HepG2 (cell line): ENCODE data around the gene TBC1D16. TPM values are rescaled to one million over a fixed set of nuclear protein-coding genes. Genes with fewer than 3 reads are reported as not detected.

ENCODE experiments used
- AKAP8 ChIP-seq: sonication (generic); formaldehyde crosslinking; IDR thresholded peaks from 2 replicates; pipeline ENCODE4 v1.5.1; 2020; ENCODE audit warnings: mild to moderate bottlenecking, missing genetic modification reagents
- CAMTA2 ChIP-seq: sonication (generic); formaldehyde crosslinking; IDR thresholded peaks from 2 replicates; pipeline ENCODE4 v1.4.0; 2020; ENCODE audit warnings: mild to moderate bottlenecking, missing genetic modification reagents, borderline replicate concordance
- CC2D1A ChIP-seq: sonication (generic); formaldehyde crosslinking; IDR thresholded peaks from 2 replicates; pipeline ENCODE4 v1.8.1; 2023; ENCODE audit warnings: mild to moderate bottlenecking, missing genetic modification reagents
- FIP1L1 ChIP-seq: fragments of 200-400 bp; formaldehyde crosslinking; IDR thresholded peaks from 2 replicates; pipeline ENCODE4 v1.6.1; 2018; ENCODE audit warnings: low read depth, mild to moderate bottlenecking, low read length, moderate library complexity, borderline replicate concordance; ENCODE audit not compliant: insufficient read depth
- HMG20A ChIP-seq: IDR thresholded peaks from 2 replicates; pipeline ENCODE4 v1.6.1; 2016; ENCODE audit warnings: borderline replicate concordance
- HOXD1 ChIP-seq: sonication (generic); formaldehyde crosslinking; IDR thresholded peaks from 2 replicates; pipeline ENCODE4 v1.5.0; 2020; ENCODE audit warnings: missing genetic modification reagents
- KDM5A ChIP-seq: fragments of 200-600 bp; sonication (generic); IDR thresholded peaks from 2 replicates; pipeline ENCODE4 v1.7.0; 2018; ENCODE audit warnings: antibody characterized with exemption, mild to moderate bottlenecking, low read length, borderline replicate concordance
- KLF15 ChIP-seq: sonication (generic); formaldehyde crosslinking; IDR thresholded peaks from 2 replicates; pipeline ENCODE4 v1.8.1; 2023; ENCODE audit warnings: borderline replicate concordance, mild to moderate bottlenecking, inconsistent platforms, missing genetic modification reagents, mixed read lengths
- MXI1 ChIP-seq: IDR thresholded peaks from 3 replicates; pipeline ENCODE4 v1.6.1; 2012; ENCODE audit warnings: low read depth, low read length, inconsistent platforms, borderline replicate concordance
- NFIB ChIP-seq: sonication (generic); formaldehyde crosslinking; IDR thresholded peaks from 2 replicates; pipeline ENCODE4 v1.9.0; 2021; ENCODE audit warnings: missing genetic modification reagents, mild to moderate bottlenecking, borderline replicate concordance
- NR2C2 ChIP-seq: sonication (generic); formaldehyde crosslinking; IDR thresholded peaks from 2 replicates; pipeline ENCODE4 v1.4.0; 2020; ENCODE audit warnings: missing genetic modification reagents, mild to moderate bottlenecking, moderate library complexity, borderline replicate concordance
- NRL ChIP-seq: sonication (generic); formaldehyde crosslinking; IDR thresholded peaks from 2 replicates; pipeline ENCODE4 v1.5.0; 2020; ENCODE audit warnings: missing genetic modification reagents, mild to moderate bottlenecking, moderate library complexity, borderline replicate concordance
- PHF8 ChIP-seq: sonication (generic); formaldehyde crosslinking; IDR thresholded peaks from 2 replicates; pipeline ENCODE4 v1.5.0; 2020; ENCODE audit warnings: missing genetic modification reagents
- RXRB ChIP-seq: IDR thresholded peaks from 2 replicates; pipeline ENCODE4 v1.6.1; 2016; ENCODE audit warnings: borderline replicate concordance, missing genetic modification reagents, missing compliant biosample characterization
- SOX5 ChIP-seq: IDR thresholded peaks from 2 replicates; pipeline ENCODE4 v1.6.1; 2016; ENCODE audit warnings: borderline replicate concordance
- SP4 ChIP-seq: sonication (generic); formaldehyde crosslinking; IDR thresholded peaks from 2 replicates; pipeline ENCODE4 v1.8.1; 2023; ENCODE audit warnings: mild to moderate bottlenecking, missing genetic modification reagents
- SYNCRIP ChIP-seq: fragments of 200-400 bp; formaldehyde crosslinking; IDR thresholded peaks from 2 replicates; pipeline ENCODE4 v1.6.1; 2018; ENCODE audit warnings: mild to moderate bottlenecking, low read depth, low read length; ENCODE audit not compliant: insufficient read depth
- ZNF251 ChIP-seq: sonication (generic); formaldehyde crosslinking; IDR thresholded peaks from 2 replicates; pipeline ENCODE4 v1.9.0; 2021; ENCODE audit warnings: mild to moderate bottlenecking, missing genetic modification reagents
- ZNF329 ChIP-seq: sonication (generic); formaldehyde crosslinking; IDR thresholded peaks from 2 replicates; pipeline ENCODE4 v1.9.0; 2021; ENCODE audit warnings: low read depth, mild to moderate bottlenecking, missing genetic modification reagents
- ZNF44 ChIP-seq: sonication (generic); formaldehyde crosslinking; IDR thresholded peaks from 2 replicates; pipeline ENCODE4 v1.5.1; 2020; ENCODE audit warnings: mild to moderate bottlenecking, missing genetic modification reagents
- ZNF547 ChIP-seq: sonication (generic); formaldehyde crosslinking; IDR thresholded peaks from 2 replicates; pipeline ENCODE4 v1.5.1; 2020; ENCODE audit warnings: mild to moderate bottlenecking, missing genetic modification reagents
- ZNF577 ChIP-seq: sonication (generic); formaldehyde crosslinking; IDR thresholded peaks from 2 replicates; pipeline ENCODE4 v1.4.0; 2020; ENCODE audit warnings: mild to moderate bottlenecking, low read depth, missing genetic modification reagents, borderline replicate concordance
- ZNF841 ChIP-seq: sonication (generic); formaldehyde crosslinking; IDR thresholded peaks from 2 replicates; pipeline ENCODE4 v1.8.1; 2023; ENCODE audit warnings: missing genetic modification reagents, borderline replicate concordance
- polyA plus RNA-seq, 8 experiments: library from polyadenylated mRNA; depleted of rRNA in 3 of 8; stranded (reverse) in 7 of 8; unstranded in 1 of 8; fragments of >200 nt; fragmentation: Illumina TruSeq in 4 of 8; extraction: Trizol in 4 of 8; gene quantifications; 2 replicates each; pipeline versions ENCODE4 v1.2.1 to v1.2.3, GENCODE V29; 2011 to 2016; ENCODE audit warnings: low read depth in 4 of 8, missing spikeins in 1 of 8, mixed read lengths in 1 of 8; ENCODE audit not compliant: insufficient read depth in 1 of 8
- total RNA-seq, 5 experiments: library from RNA; depleted of rRNA; stranded (reverse); fragments of >200 nt; fragmentation: Illumina TruSeq; extraction: Trizol; gene quantifications; 2 replicates each; pipeline ENCODE4 v1.2.3, GENCODE V29; 2016; ENCODE audit warnings: low read depth in 1 of 5
- TF ChIP-seq, protein P1 (sequence below): sonication (generic); formaldehyde crosslinking; IDR thresholded peaks from 2 replicates; pipeline ENCODE4 v1.4.0; 2020; ENCODE audit warnings: low read depth, mild to moderate bottlenecking, missing genetic modification reagents
- TF ChIP-seq, protein P2 (sequence below): IDR thresholded peaks from 2 replicates; pipeline ENCODE4 v1.6.1; 2016; ENCODE audit warnings: missing compliant biosample characterization, missing genetic modification reagents, borderline replicate concordance
- TF ChIP-seq, protein P3 (sequence below): sonication (generic); formaldehyde crosslinking; IDR thresholded peaks from 2 replicates; pipeline ENCODE4 v1.5.0; 2020; ENCODE audit warnings: missing genetic modification reagents

Gene TBC1D16
- total and polyA plus RNA-seq, 2 of the 13 experiments (the other 11 are each of a cell fraction or from before 2014, with no cell fraction given), result 14.9 to 24.9 TPM

DNA sequence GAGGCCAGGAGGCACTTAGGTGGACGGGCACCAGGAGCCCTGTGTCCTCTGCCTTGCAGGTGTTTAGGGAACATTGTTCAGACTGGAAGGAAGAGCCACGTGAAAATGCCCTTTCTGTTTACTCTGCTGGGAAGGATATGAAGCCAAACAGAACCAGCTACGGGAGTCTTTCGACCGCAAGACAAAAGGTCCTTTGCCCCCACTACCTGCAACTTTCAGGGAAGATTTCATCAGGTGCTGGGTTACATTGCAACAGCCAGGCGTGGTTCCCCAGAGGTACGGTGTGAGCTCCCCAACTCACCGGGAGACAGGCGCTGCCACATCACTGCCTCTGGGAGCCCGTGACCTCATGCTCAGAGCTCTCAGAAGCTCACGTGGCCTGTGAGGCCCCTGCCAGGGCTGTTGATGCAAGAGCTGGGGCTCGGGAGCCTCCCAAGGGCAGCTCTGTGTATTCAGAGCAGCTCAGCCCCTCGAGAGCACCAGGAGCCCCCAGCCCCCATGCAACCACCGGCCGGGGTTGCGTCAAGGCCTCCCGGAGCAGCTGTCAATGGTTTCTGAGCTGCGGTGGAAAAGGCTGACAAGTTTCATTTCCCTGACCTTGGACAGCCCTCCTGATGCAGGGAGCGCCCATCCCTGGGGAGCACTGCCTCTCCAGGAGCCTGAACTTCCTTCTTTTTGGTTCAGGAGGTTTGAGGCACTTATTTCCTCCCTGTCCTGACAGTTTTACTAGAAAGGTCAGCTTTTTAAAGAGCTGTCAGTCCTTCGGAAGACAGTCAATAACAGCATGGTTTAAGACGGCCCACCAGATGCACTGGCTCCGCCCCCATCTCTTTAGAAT, 42.1 kb downstream of the TBC1D16 start (continued):
- TF ChIP-seq FIP1L1 (no peak), KDM5A (no peak), HMG20A (CRISPR knock-in tag) (peak; percentile 90), MXI1 (peak; percentile 94), NRL (CRISPR knock-in tag) (peak; percentile 93), ZNF251 (no peak), NR2C2 (CRISPR knock-in tag) (peak; percentile 94), ZNF329 (peak; percentile 85; the same call in 1 of the 2 replicates), CC2D1A (CRISPR knock-in tag) (0 out of 2 replicates have a peak, but pooled peaks have one; percentile 20), ZNF841 (CRISPR knock-in tag) (no peak), SYNCRIP (no peak), HOXD1 (peak; percentile 86), RXRB (CRISPR knock-in tag) (peak; percentile 97), SP4 (CRISPR knock-in tag) (no peak; the same call in none of the 2 replicates), NFIB (CRISPR knock-in tag) (no peak), ZNF547 (CRISPR knock-in tag) (peak; percentile 83; the same call in 1 of the 2 replicates), AKAP8 (CRISPR knock-in tag) (peak; percentile 95), KLF15 (CRISPR knock-in tag) (0 out of 2 replicates have a peak, but pooled peaks have one; percentile 58), ZNF577 (CRISPR knock-in tag) (no peak), SOX5 (CRISPR knock-in tag) (peak; percentile 97), ZNF44 (CRISPR knock-in tag) (no peak; the same call in 1 of the 2 replicates), PHF8 (CRISPR knock-in tag) (peak; percentile 62), CAMTA2 (CRISPR knock-in tag) (no peak)
- TF ChIP-seq, protein P1, sequence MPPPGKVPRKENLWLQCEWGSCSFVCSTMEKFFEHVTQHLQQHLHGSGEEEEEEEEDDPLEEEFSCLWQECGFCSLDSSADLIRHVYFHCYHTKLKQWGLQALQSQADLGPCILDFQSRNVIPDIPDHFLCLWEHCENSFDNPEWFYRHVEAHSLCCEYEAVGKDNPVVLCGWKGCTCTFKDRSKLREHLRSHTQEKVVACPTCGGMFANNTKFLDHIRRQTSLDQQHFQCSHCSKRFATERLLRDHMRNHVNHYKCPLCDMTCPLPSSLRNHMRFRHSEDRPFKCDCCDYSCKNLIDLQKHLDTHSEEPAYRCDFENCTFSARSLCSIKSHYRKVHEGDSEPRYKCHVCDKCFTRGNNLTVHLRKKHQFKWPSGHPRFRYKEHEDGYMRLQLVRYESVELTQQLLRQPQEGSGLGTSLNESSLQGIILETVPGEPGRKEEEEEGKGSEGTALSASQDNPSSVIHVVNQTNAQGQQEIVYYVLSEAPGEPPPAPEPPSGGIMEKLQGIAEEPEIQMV, result peak; percentile 85; the same call in 1 of the 2 replicates
- TF ChIP-seq, protein P2, sequence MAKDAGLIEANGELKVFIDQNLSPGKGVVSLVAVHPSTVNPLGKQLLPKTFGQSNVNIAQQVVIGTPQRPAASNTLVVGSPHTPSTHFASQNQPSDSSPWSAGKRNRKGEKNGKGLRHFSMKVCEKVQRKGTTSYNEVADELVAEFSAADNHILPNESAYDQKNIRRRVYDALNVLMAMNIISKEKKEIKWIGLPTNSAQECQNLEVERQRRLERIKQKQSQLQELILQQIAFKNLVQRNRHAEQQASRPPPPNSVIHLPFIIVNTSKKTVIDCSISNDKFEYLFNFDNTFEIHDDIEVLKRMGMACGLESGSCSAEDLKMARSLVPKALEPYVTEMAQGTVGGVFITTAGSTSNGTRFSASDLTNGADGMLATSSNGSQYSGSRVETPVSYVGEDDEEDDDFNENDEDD (CRISPR knock-in tag), result peak; percentile 87; the same call in 1 of the 2 replicates
- TF ChIP-seq, protein P3, sequence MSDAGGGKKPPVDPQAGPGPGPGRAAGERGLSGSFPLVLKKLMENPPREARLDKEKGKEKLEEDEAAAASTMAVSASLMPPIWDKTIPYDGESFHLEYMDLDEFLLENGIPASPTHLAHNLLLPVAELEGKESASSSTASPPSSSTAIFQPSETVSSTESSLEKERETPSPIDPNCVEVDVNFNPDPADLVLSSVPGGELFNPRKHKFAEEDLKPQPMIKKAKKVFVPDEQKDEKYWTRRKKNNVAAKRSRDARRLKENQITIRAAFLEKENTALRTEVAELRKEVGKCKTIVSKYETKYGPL, result peak; percentile 21; the same call in 1 of the 2 replicates
